GM18861 (cell line): ENCODE measurements around the gene STK25.
"Not testable (repeated sequence)": the region's sequence is repeated elsewhere in the genome, so short reads cannot be mapped to it uniquely, and the experiment has no call there.

Source experiments
- ATAC-seq: cut with Tn5 transposase; IDR thresholded peaks from one replicate; pipeline ENCODE4 v1.9.1; 2021; ENCODE audit not compliant: unreplicated experiment

The STK25 gene

DNA sequence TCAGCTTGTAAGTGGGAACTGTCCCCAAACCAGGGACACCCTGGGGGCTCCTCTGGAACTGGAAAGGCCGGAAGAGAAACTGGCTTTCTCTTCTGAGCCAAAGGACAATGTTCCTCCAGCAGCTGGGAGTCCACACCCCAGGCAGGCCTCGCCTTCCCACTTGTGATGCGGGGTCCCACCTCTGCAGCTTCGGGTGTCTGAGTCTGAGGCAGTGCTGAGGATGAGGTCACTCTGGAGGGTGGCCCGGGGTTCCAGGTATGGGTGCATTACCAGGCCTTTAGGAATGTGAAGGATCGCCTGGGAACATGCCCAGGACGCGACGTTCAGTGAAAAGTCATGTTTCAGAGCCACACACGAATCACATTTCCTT lies 32.0 kb upstream of the STK25 start:
- no peak for ATAC-seq

DNA sequence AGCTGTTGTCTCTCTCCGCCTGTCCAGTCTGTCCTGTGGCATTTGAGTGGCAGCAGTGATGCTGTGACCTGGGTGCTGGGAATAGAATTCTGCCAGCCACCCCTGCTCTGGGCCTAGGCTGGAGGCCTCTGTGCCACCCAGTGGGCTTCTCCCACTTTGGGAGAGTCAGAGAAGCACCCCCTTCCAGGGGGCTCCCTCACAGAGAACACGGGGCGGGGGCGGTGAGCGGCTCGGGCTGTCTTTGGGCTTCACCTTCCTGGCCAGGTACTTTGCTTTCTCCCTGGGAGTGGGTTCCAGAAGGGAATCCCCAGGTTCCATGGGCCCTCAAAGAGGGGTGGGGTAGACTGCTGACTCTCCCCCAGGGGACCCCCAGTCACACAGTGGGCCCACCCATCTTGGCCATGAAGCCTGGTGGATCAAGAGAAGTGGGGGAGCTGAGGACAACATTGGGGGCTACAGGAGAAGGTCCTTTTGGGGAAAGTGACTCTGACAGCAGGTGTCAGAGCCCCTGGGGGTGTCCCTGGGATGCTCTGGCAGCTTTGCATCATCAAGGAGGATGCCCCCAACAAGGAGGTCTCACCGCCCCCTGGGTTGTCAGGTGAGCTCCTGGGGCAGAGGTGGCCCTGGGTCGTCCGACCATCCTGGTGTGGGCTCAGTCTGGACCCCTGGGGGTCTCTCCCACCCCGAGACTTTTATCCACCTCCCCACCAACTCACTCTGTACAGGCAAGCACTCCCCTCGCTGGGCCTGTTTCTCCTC lies 31.4 kb upstream of the STK25 start:
- ATAC-seq = no peak

DNA sequence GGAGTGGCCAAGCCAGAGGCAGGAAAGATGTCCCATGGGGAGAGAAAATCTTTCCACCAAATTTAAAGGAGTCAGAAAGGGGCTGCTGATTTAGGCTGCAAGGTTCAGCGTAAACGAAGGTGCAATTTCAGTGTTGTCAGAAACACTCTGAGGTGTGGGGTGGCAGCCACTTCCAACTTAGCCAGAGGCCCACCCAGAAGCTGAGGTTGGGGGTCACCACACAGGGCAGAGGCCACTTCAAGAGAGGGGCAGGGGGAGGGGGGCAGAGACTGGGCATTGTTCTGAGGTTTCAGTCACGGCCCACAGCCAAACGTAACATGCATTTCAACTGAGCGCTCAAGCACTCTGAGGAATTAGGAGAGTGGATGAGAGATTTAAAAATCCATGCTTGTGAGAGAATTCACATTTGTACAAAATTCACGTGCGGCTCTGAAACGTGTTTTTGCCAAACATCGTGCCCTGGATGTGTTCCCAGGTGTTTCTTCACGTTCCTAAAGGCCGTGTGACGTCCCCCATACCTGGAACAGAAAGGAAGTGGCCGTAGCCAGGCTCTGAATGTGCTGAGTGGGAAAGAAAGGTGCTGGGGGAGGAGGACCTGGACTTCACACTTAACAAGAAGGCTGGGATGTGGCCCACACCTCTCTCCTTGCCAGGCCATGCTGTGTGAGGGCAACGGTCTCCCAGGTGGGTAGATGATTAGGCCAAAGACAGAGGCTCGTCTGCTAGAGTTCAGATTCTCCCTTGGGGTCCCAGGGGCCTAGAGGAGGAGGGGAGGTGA lies 30.6 kb upstream of the STK25 start:
- no peak for ATAC-seq

DNA sequence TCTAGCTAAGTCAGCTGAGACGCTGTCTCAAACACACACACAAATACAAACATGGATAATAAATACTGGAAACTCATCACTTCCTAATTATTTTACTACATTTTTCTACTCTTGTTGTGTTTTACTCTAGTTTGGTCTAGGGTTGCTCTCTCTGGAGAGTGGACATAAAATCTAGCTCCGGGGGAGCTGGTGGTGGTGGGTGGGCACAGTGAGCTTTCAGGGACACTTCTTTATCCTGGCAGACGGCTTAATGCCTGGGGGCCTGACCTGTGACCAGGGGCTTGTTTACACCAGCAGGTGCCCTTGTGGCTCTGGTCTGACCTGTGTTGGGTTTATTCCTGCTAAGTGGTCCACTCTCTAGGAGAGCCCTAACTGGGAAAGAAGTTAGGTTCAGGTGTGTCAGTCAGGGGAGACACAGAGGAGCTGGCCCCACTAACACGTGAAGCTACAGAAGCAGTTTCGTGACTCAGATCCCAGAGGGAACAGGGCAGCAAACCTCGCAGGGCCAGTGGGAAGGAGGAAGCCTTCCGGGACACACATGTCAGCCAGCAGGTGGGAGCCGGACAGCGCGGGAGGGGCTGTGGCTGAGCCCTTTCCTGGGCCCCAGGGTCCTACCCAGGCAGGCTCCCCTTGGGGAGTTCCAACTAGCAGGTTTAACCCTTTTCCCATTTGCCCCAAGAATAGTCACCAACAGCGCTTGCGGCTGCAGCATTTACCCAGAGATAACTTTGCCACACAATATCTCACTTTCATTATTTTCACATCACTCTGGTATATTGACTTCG lies 27.7 kb upstream of the STK25 start:
- no peak for ATAC-seq

DNA sequence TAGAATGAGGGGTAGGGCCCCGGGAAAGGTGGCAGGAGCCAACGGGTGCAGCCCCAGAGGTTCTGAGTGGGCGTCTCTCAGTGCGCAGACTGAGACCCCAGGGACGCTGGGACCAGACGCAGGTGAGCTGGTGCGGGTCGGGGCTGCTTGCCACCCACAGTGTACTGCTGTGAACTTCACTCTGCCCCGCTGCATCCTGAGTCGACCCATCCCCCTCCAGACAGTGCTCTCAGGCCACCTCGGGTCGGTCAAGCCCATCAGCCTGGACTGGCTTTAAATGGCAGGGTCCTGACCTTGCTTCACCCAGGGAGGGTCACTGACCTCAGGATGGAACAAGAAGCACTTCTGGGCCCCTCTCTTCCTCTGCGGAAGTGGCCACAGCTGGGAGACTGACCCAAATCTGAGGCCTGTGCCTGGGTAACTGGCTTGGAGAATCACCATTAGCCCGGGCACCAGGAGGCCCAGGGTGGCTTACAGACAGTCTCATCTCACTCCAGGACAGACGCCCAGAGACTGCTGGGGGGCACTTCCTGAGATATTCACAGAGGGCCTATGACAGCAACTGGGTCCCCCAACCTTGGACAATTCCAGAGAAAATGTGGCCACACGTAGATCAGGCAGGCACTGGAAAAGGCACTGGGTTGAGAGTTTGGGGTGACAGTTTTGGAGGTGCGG lies 26.5 kb upstream of the STK25 start:
- no peak for ATAC-seq

DNA sequence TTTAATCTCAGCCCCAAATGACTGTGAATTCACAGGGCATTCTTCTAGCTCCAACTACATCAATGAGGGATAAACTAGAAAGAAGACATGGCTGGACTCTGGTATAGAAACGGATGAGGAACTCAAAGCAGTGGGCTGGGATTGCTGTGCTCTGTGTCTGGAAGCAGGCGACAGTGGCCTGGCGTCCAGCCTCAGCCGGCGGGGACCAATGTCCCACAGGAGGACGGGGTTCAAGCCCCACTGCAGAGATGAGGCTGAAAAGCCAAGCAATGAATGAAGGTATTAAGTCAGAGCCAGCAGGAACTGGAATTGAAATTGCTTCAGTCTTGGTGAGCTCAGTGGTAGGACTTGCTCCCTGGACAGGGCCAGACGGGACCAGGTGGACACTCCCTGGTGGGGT lies 25.9 kb upstream of the STK25 start:
- no peak for ATAC-seq

DNA sequence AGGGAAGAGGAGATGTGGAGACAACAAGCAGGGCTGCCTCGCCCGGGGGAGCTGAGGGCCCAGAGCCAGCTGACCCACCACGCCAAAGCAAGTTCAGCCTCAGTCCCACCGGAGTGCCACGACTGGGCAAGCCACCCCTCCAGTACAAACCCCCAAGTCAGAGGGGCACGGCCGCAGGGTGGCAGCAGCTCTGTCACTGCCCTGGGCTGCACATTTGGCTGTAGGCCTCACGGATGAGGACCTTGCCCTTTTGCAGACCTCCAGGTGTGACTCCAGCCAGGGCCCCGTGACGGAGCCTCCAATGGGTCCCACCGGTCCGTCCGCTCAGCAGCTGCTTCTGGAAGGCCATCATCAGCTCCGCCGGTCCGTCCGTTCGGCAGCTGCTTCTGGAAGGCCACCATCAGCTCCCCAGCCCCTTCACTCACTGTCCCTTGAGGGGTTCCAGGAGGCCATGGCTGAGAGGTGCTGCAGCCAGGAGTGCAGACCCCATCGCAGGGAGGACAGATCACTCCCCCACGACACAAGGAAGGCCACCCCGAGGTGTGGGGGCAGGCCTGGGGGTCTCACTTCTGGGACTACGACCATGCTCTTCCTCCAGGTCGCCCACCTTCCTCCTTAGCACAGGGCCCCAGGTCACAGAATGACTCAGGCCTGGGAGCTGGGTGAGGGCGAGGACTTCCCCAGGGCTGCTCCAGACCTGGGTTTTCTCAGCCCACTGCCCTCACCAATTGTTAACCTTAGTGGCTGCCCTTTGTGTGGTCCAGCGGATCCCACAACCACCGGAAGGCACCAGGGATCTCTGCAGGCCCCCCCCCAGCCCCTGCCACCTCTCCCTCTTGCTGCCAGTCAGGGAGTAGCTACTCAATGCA lies 24.6 kb upstream of the STK25 start:
- ATAC-seq = no peak

DNA sequence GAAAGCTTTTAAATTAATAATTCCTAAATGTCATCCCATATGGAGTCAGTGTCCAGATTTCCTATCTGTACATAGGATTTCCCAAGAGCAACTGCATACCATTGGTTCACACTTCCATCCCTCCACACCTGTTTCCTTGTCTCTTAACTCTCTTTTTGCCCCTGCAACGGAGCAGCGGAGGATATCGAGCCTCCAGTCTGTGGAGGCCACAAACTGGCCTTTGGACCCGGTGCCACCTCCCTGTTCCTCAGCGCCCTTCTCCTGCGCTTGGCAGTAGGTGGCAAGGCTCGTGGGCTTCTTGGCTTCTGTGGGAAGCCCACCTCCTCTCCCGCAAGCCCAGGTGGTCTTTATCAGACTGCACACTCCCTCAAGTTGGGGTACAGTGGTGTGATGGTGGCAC lies 23.8 kb upstream of the STK25 start:
- no peak for ATAC-seq

DNA sequence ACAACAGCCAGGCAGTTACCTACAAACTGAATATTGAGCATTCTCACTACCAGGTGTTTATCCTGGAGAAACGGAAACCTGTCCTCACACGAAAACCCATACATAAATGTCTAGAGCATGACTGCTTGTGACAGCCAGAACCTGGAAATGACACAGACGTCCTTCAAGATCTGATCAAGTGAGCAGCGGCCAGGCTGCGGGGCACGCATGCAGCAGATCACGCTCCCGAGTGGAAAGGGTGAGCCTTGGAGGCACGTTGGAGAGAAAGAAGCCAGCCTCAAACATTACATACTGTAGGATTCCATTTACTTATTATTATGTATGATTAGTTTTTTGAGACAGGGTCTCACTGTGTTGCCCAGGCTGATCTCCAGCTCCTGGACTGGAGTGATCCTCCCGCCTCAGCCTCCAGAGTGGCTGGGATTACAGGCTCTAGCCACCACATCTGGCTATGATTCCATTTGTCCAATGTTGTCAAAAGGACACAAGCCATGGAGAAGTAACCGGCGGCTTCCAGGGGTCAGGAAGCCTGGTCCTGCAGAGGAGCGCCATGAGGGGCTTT lies 22.9 kb upstream of the STK25 start:
- ATAC-seq = no peak

DNA sequence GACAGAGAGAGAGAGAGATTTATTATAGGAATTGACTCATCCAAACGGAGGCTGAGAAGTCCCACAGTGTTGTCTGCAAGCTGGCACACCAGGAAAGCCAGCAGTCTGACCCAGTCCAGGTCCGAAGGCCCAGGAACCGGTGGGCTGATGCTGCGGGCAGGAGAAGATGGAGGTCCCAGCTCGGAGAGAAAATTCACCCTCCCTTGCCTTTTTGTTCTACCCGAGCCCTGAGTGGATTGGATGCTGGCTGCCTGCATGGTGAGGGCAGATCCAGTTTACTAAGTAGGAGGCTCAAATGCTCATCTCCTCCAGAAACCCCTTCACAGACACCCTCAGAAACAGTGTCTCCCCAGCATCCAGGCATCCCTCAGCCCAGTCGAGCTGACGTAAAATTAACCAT lies 22.2 kb upstream of the STK25 start:
- ATAC-seq = no peak

DNA sequence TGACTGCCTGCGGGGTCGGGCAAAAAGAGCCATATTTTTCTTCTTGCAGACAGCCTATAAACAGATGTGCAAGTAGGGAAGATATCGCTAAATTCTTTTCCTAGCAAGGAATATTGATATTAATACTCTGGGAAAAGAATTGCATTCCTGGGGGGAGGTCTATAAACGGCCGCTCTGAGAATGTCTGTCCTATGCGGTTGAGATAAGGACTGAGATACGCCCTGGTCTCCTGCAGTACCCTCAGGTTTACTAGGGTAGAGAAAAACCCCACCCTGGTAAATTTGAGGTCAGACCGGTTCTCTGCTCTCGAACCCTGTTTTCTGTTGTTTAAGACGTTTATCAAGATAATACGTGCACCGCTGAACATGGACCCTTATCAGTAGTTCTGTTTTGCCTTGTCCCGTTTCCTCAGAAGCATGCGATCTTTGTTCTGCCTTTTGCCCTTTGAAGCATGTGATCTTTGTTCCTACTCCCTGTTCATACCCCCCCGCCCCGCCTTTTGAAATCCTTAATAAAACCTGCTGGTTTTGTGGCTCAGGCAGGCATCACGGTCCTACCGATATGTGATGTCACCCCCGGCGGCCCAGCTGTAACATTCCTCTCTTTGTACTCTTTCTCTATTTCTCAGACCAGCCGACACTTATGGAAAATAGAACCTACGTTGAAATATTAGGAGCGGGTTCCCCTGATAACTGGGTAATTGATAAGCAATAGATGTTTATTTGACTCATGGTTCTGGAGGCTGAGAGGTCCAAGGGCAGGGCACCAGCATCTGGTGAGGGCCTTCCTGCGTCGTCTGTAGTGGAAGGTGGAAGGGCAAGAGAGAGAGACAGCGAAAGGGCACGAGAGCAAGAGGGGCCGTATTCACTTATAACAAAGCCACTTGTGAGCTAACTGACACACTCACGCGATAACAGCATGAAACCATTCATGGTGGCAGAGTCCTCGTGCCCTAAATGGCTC lies 17.7 kb upstream of the STK25 start:
- not testable (repeated sequence) for ATAC-seq

DNA sequence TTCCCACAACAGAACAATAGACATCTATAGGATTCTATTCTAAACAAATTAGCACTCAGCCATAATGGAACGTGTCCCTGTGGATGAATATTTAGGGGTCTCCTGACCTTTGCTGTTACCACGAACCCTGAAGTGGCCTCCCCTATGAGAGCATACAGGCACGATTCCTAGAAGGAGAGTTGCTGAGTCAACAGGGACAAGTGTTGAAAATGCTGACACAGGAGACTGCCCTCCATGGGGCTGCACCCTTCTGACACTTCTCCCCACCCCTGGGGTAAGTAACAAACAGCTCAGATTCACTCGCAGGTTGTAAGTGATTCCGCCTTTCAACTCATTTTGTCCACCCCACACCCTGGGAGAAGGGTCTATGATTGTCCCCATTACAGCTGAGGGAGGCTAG lies 14.1 kb upstream of the STK25 start:
- ATAC-seq = no peak

DNA sequence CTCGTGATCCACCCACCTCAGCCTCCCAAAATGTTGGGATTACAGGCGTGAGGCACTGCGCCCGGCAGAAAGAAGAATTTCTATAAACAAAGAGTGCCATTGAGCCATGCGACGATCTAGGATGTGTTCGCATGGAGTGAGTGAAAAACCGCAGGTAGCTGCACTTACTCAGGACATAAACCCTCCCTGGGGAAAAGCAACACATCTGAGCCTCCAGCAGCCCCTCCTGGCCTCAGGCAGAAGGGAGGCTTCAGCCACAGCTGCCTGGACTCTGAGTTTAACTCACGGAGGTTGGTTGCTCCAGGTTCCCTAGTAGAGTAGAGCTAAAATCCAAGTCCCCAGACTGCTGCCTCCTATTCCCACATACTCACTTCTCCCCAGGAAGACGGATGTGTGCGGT lies 11.3 kb upstream of the STK25 start:
- no peak for ATAC-seq

DNA sequence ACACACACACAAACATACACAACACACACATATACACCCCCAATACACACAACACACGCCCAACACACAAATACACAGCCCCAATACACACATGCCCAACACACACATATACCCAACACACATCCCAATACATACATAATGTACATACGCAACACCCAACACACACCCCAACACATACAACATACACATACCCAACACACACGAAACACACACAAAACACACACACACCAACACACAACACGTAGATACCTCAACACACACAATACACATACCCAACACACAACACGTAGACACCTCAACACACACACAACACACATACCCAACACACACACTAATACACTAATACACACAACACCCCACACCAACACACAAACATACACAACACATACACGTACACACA lies 8.9 kb upstream of the STK25 start:
- no peak for ATAC-seq

DNA sequence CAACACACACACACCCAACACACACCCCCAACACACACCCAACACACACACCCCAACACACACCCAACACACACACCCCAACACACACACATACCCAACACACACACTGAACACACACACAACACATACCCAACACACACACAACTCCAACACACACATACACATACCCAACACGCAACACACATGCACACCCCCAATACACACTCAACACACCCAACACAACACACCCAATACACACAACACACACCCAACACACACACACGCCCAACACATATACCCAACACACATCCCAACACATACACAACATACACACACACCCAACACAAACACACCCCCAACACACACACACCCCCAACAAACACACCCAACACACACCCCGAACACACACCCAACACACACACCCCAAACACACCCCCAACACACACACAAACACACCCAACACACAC lies 8.2 kb upstream of the STK25 start:
- no peak for ATAC-seq

DNA sequence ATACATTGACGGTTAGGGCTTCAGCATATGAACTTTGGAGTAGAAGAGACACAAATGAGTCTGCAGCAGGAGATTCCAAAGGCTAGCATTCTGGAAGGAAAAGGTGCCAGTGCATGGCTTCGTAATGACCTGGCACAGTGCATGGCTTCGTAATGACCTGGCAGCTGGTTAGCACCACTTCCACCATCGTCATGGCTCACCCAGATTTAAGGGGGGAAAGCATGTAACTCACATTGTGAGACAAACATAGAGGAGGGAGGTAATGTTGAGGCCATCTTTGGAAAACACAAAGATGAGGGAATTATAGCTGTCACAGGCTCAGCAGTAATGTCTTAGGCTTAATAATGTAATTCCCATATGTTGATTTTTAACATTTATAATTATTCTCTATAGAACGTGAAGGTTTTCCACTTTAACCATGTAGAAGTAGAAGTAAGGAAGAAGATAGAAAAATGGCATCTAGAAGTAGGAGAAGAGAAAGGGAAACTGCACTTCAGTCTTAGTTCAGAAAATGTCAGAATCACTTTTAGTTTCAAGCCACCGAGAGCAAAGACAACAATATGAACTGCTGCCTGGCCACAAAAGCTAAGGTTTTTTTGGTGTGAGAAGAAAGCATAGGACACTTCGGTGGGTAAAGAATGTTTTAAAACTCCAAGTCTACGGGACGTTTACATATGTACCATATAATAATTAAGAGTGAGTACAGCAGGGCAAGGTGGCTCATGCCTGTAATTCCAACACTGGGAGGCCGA lies 6.8 kb upstream of the STK25 start:
- ATAC-seq = no peak

DNA sequence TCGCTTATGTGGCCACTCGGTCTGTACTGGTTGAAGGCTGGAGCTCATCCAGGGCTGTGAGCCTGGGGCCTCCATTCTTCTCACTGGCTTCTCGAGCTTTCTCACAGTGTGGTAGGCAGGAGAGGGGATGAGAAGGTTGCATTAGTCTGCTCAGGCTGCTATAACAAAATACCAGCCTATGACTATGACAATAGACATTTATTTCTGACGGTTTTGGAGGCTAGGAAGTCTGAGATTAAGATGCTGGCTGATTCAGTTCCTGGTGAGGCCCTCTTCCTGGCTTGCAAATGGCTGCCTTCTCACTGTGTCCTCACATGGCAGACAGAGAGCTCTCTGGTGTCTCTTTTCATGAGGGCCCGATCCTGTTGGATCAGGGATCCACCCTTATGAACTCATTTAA lies 6.2 kb upstream of the STK25 start:
- ATAC-seq = no peak

DNA sequence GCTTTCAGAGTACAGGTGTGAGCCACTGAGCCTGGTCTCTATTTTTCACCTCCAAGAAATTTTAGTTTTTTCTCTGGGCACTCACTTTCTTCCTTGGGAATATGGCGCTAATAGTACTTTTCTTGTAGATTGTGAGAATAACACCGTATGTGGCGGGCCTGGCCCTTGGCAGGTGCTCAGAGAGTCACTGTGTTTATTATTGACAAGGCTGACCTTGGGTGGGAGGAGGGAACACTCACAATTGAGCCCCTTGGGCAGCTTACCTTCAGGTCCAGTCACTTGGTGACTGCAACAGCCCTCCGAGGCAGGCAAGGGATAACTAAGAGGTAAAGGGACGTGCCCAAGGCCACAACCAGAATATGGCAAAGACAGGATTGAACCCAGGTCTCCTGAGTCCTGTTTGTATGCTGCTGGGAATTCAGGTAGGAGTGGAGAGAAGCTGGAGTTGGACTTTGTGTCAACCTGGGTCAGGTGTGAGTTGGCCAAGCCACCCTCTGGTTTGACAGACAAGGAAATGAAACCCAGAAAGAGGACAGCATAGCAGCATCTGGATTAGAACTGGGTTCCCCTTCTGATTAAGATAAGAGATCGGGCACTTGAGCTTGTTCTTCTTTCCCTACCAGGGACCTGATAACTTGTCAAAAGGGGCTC lies 2.8 kb upstream of the STK25 start:
- no peak for ATAC-seq
